NT2/D1 (cell line): ENCODE measurements around the gene YJEFN3.

Source experiments
- DNase-seq: peaks from one replicate; pipeline ENCODE4 v3.0.0-alpha.2; 2011; ENCODE audit warnings: low read depth, low spot score
- H3K27me3 ChIP-seq: 2 replicates; pipeline ENCODE4 v1.6.0; 2011; ENCODE audit warnings: mild to moderate bottlenecking; ENCODE audit not compliant: insufficient read length, insufficient read depth
- H3K36me3 ChIP-seq: 2 replicates; pipeline ENCODE4 v1.6.1; 2011; ENCODE audit warnings: mild to moderate bottlenecking, low read length, mixed read lengths; ENCODE audit not compliant: insufficient read depth, insufficient read length
- H3K4me1 ChIP-seq: 2 replicates; pipeline ENCODE4 v1.5.1; 2011; ENCODE audit not compliant: insufficient read depth, insufficient read length
- H3K4me3 ChIP-seq: 2 replicates; pipeline ENCODE4 v1.5.1; 2011; ENCODE audit warnings: low read depth; ENCODE audit not compliant: insufficient read length
- H3K9ac ChIP-seq: 2 replicates; pipeline ENCODE4 v1.6.0; 2011; ENCODE audit warnings: low read depth; ENCODE audit not compliant: insufficient read length
- H3K9me3 ChIP-seq: 2 replicates; pipeline ENCODE4 v1.5.1; 2011; ENCODE audit warnings: mild to moderate bottlenecking, low read length; ENCODE audit not compliant: insufficient read depth
- SUZ12 ChIP-seq: IDR thresholded peaks from 2 replicates; pipeline ENCODE4 v1.6.1; 2011; ENCODE audit not compliant: insufficient read length, insufficient read depth; ENCODE audit errors: extremely low read depth
- YY1 ChIP-seq: IDR thresholded peaks from 2 replicates; pipeline ENCODE4 v1.6.1; 2011; ENCODE audit not compliant: insufficient read length, insufficient read depth
- ZNF274 ChIP-seq: IDR thresholded peaks from 2 replicates; pipeline ENCODE4 v1.6.1; 2011; ENCODE audit warnings: mild to moderate bottlenecking, low read depth, low read length

Gene YJEFN3

GRCh38 chr19:19500975-19501644, 27.6 kb upstream of the YJEFN3 start:
- Histone ChIP-seq H3K36me3 (peaks cover 100% of the 10 kb centered on the region), H3K27me3 (no peaks in the 10 kb centered on the region), H3K4me1 (peaks cover 7% of the 10 kb centered on the region), H3K9ac (no peak overlapping the region), H3K4me3 (no peak overlapping the region), H3K9me3 (no peaks in the 10 kb centered on the region)
- TF ChIP-seq YY1 (no peak), ZNF274 (no peak), SUZ12 (no peak)
- no peak for DNase-seq

GRCh38 chr19:19501798-19502197, 26.9 kb upstream of the YJEFN3 start:
- Histone ChIP-seq H3K4me1 (peaks cover 7% of the 10 kb centered on the region), H3K4me3 (no peak overlapping the region), H3K9me3 (no peaks in the 10 kb centered on the region), H3K27me3 (no peaks in the 10 kb centered on the region), H3K9ac (no peak overlapping the region), H3K36me3 (peaks cover 99% of the 10 kb centered on the region)
- TF ChIP-seq SUZ12 (no peak), YY1 (no peak), ZNF274 (no peak)
- DNase-seq = no peak

GRCh38 chr19:19502281-19502680, 26.4 kb upstream of the YJEFN3 start:
- H3K4me3 ChIP-seq = no peak overlapping the region
- TF ChIP-seq YY1 (no peak), ZNF274 (no peak), SUZ12 (no peak)
- no peak overlapping the region for H3K9ac ChIP-seq
- peaks cover 97% of the 10 kb centered on the region for H3K36me3 ChIP-seq
- peaks cover 7% of the 10 kb centered on the region for H3K4me1 ChIP-seq
- no peaks in the 10 kb centered on the region for H3K9me3 ChIP-seq
- no peak for DNase-seq
- no peaks in the 10 kb centered on the region for H3K27me3 ChIP-seq

- H3K9ac ChIP-seq = no peak overlapping the region
- no peak for DNase-seq
- peaks cover 97% of the 10 kb centered on the region for H3K36me3 ChIP-seq
- no peak overlapping the region for H3K4me3 ChIP-seq
- H3K9me3 ChIP-seq = no peaks in the 10 kb centered on the region
- H3K4me1 ChIP-seq = peaks cover 11% of the 10 kb centered on the region
- TF ChIP-seq YY1 = no peak
- no peak for TF ChIP-seq ZNF274
- TF ChIP-seq SUZ12 = no peak
- no peaks in the 10 kb centered on the region for H3K27me3 ChIP-seq
Measured at GRCh38 chr19:19502808-19503602, 25.7 kb upstream of the YJEFN3 start.

- H3K4me3 ChIP-seq = no peak overlapping the region
- no peak for DNase-seq
- peaks cover 87% of the 10 kb centered on the region for H3K36me3 ChIP-seq
- no peak for TF ChIP-seq SUZ12
- TF ChIP-seq YY1 = no peak
- no peak for TF ChIP-seq ZNF274
- no peak overlapping the region for H3K9ac ChIP-seq
- H3K27me3 ChIP-seq = no peaks in the 10 kb centered on the region
- no peaks in the 10 kb centered on the region for H3K9me3 ChIP-seq
- peaks cover 13% of the 10 kb centered on the region for H3K4me1 ChIP-seq
Measured at GRCh38 chr19:19504754-19505668, 23.7 kb upstream of the YJEFN3 start.

- H3K9me3 ChIP-seq = no peaks in the 10 kb centered on the region
- no peak for TF ChIP-seq SUZ12
- no peak for TF ChIP-seq ZNF274
- TF ChIP-seq YY1 = no peak
- no peak for DNase-seq
- peaks cover 79% of the 10 kb centered on the region for H3K36me3 ChIP-seq
- no peak overlapping the region for H3K4me3 ChIP-seq
- H3K9ac ChIP-seq = no peak overlapping the region
- peaks cover 17% of the 10 kb centered on the region for H3K4me1 ChIP-seq
- no peaks in the 10 kb centered on the region for H3K27me3 ChIP-seq
Measured at GRCh38 chr19:19505669-19506326, 22.9 kb upstream of the YJEFN3 start.
